Activated naive CD4-positive, alpha-beta T cell treated with anti-CD3 and anti-CD28 coated beads, Interleukin-2, amount 10 ng/mL, durations not matched to agents 7 days and 5 days (primary cell): ENCODE results near the gene STYX.

Source experiments
- CTCF ChIA-PET: fragments of 350-600 bp; sonication (Branson Sonifier 250); formaldehyde crosslinking; loops from one replicate; lab custom pipeline; 2021; ENCODE audit warnings: antibody characterized with exemption; lab: Charles Lee
- DNase-seq: peaks from one replicate; pipeline ENCODE4 v3.0.0-alpha.2; 2020
- H3K27ac Mint-ChIP-seq: one replicate; pipeline ENCODE4 v1.8.0; 2021; ENCODE audit warnings: mild to moderate bottlenecking, moderate library complexity, mixed read lengths
- H3K27me3 Mint-ChIP-seq: one replicate; pipeline ENCODE4 v1.8.0; 2021; ENCODE audit warnings: mild to moderate bottlenecking, mixed read lengths
- H3K36me3 Mint-ChIP-seq: one replicate; pipeline ENCODE4 v1.8.0; 2021; ENCODE audit warnings: mixed read lengths
- H3K4me1 Mint-ChIP-seq: one replicate; pipeline ENCODE4 v1.8.0; 2021; ENCODE audit warnings: mixed read lengths
- H3K4me3 Mint-ChIP-seq: one replicate; pipeline ENCODE4 v1.8.0; 2021; ENCODE audit warnings: mild to moderate bottlenecking, moderate library complexity, mixed read lengths
- H3K9me3 Mint-ChIP-seq: one replicate; pipeline ENCODE4 v1.8.0; 2021; ENCODE audit warnings: mixed read lengths

Gene STYX

DNA sequence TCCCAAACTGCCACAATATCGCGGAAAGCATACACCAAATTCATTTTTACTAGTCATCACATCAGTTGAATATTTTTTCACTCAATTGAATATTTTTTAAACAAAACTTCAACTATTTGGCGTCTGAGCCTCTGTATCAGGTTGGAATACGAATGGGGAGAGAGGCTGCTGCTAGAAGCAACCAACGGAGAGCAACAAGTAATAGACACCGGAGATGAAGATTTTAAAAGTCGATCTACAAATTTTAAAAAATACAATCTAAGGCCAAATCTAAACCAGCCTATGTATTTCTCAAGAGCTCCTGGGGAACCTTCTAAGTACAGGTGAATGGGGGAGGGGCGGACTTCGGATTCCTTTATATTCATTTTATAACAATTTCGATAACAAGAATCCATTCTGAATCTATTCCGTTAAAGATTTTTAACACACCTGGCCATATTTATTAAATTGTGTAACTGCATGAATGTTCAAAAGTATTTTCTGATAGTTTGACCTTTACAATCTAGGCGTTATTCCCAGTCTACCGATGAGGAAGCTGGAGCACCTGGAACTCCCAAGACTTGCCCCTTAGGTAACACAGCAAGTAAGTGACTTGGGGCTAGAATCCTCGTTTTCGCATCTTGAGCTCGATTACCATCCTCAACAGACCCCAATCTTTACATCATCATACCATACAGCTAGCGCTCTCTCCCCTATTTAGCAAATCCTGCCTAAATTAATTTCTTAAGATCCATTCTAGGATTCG is 60.2 kb downstream of the STYX start:
- no peak overlapping the region for H3K27ac Mint-ChIP-seq
- H3K9me3 Mint-ChIP-seq, result no peaks in the 10 kb centered on the region
- H3K4me3 Mint-ChIP-seq, result peak overlapping the region; percentile 92
- CTCF ChIA-PET, result no interaction called here
- peaks cover 34% of the 10 kb centered on the region for H3K4me1 Mint-ChIP-seq
- H3K36me3 Mint-ChIP-seq, result peaks cover 9% of the 10 kb centered on the region
- no peaks in the 10 kb centered on the region for H3K27me3 Mint-ChIP-seq
- no peak for DNase-seq

DNA sequence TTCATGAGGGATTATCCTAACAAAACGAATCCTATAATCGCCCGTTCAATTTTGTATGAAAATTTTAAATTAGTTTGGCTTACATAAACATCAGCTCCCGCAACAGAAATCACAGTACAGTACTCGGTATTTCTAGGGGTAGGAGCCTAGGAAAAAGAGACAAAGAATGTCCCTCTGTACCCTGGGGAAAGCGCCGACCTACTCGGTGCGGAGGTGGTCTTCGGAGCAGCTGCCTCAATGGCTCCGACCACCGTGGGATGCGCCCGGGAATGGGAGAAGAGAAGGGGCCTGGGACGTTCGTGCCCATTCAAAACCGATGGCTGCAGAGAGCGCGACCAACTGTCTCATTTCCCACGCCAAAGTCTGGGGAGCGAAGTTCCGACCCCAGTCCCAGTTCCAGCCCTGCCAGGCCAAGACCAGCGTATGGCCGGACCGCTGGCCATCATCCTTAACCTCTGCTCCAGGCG is 60.8 kb downstream of the STYX start:
- Mint-ChIP-seq H3K9me3 (no peaks in the 10 kb centered on the region), H3K4me1 (peaks cover 34% of the 10 kb centered on the region), H3K27ac (peak overlapping the region; percentile 79), H3K27me3 (no peaks in the 10 kb centered on the region), H3K4me3 (peak overlapping the region; percentile 92), H3K36me3 (peaks cover 9% of the 10 kb centered on the region)
- CTCF ChIA-PET, result no interaction called here
- DNase-seq, result no peak

DNA sequence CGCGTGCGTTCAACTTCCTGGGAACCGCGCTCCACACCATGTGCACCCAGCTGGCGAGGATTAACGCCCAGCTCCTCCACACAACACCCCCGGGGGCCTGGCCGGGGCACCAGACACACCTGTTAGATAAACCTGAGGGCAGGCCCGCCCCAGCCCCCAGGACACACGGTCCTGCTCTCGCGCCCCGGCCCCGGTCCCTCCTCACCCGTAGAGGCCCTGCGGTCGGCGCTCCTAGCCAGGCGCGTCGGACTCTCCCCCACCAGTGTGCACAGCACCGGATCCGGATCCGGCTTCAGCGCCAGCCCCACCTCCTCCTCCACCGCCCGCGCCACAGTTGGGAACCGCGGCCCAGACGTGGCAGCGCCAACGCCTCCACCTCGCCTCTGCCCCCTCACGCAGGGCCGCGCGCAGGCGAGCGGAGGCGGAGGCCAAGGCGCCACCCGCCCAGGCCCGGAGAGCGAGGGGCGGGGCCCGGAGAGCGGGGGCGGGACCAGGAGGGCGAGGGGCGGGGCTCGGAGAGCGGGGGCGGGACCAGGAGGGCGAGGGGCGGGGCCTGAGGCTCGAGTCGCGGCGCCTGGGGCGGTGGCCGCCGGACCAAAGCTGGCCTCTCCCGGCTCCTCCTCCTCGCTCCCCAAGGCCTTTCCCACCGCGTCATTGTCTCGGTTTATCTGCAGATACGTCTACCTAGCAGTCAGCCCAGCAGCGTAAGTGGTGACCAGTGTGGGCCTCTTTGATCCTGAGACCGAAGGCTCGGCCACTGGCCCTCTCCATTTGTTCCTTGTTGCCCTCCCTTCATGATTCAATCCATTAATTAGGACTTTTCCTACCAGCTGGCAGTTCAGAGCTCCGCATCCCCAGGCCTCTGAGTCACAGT is 61.5 kb downstream of the STYX start, which contains the start of gene GNPNAT1:
GNPNAT1 (minus strand) TSS at position 385 of the 874 bp plus-strand sequence. CDS start 6,957 bp downstream, outside the sequence.
- CTCF ChIA-PET, result no interaction called here
- Mint-ChIP-seq H3K36me3 (peaks cover 8% of the 10 kb centered on the region), H3K27ac (peak within 1 kb of the TSS; percentile 79), H3K4me1 (peaks cover 34% of the 10 kb centered on the region), H3K27me3 (no peaks in the 10 kb centered on the region), H3K9me3 (peaks cover under 1% of the 10 kb centered on the region), H3K4me3 (peak within 1 kb of the TSS; percentile 92)
- peak; percentile 94 for DNase-seq

DNA sequence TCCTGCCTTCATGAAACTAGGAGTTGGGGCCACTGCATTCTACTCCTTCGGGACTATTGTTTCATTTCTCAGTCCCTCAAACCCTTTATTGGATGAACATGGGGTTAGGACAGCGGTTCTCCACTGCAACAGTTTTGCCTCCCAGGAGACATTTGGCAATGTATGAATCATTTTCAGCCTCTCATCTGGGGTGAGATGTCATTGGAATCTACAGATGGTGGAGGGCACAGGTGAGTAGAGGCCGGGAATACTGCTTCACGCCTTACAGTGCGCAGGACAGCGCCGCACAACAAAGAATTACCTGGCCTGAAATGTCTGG is 62.1 kb downstream of the STYX start:
- Mint-ChIP-seq H3K36me3 (peaks cover 8% of the 10 kb centered on the region), H3K9me3 (peaks cover 2% of the 10 kb centered on the region), H3K27ac (peak overlapping the region; percentile 20), H3K4me1 (peaks cover 36% of the 10 kb centered on the region), H3K4me3 (peak overlapping the region; percentile 72), H3K27me3 (no peaks in the 10 kb centered on the region)
- no peak for DNase-seq
- CTCF ChIA-PET, result no interaction called here

DNA sequence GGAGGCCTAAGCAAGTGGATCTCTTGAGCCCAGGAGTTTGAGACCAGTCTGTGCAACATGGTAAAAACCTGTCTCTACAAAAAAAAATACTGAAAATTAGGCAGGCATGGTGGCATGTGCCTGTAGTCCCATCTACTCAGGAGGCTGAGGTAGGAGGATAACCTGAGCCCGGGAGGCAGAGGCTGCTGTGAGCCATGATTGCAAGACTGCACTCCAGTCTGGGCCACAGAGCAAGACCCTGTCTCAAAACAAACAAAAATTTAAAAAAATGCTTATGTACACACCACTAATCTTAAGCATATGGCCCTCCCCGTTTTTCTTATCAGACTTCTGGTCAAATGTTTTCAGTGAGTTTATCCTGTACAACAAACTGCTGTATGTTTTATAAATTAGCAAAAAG is 63.1 kb downstream of the STYX start:
- peaks cover 7% of the 10 kb centered on the region for H3K9me3 Mint-ChIP-seq
- no peak overlapping the region for H3K27ac Mint-ChIP-seq
- peaks cover 42% of the 10 kb centered on the region for H3K4me1 Mint-ChIP-seq
- CTCF ChIA-PET, result no interaction called here
- no peak overlapping the region for H3K4me3 Mint-ChIP-seq
- DNase-seq, result no peak
- H3K27me3 Mint-ChIP-seq, result no peaks in the 10 kb centered on the region
- peaks cover 8% of the 10 kb centered on the region for H3K36me3 Mint-ChIP-seq

DNA sequence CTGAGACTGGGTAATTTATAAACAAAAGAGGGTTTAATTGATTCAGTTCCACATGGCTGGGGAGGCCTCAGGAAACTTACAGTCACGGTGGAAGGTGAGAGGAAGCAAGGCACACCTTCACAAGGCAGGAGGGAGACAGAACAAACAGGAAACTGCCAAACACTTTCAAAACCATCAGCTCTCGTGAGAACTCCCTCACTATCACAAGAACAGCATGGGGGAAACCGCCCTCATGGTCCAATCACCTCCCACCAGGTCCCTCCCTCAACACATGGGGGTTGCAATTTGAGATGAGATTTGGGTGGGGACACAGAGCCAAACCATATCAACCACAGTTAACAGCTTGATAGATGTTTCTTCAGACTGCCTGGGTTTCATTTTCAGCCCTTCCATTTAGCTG is 67.7 kb downstream of the STYX start:
- H3K36me3 Mint-ChIP-seq, result peaks cover 9% of the 10 kb centered on the region
- H3K27ac Mint-ChIP-seq, result peak overlapping the region; percentile 55
- CTCF ChIA-PET, result no interaction called here
- no peak overlapping the region for H3K4me3 Mint-ChIP-seq
- DNase-seq, result no peak
- peaks cover 10% of the 10 kb centered on the region for H3K9me3 Mint-ChIP-seq
- H3K27me3 Mint-ChIP-seq, result peaks cover 8% of the 10 kb centered on the region
- peaks cover 18% of the 10 kb centered on the region for H3K4me1 Mint-ChIP-seq

DNA sequence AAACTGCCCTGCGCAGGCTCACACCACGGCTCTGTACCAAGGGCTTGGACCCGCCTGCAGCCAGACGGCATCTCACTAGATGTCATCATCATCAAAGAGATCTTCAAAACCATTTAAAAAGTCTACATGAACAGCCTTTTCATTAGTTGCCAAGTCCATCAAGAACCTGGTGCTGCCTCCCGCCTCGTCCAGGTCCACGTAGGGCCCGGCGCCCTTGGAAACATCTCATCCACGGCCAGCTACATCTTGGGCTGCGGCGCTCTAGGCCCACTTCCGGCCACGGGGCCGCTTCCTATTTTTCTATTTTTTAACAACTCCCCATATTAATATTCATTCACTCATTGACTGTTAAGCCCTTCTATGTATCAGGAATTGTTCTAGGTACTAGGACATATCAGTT is 68.9 kb downstream of the STYX start:
- Mint-ChIP-seq H3K27me3 (peaks cover 8% of the 10 kb centered on the region), H3K27ac (no peak overlapping the region), H3K4me3 (no peak overlapping the region), H3K9me3 (peaks cover 10% of the 10 kb centered on the region), H3K4me1 (peaks cover 18% of the 10 kb centered on the region), H3K36me3 (peaks cover 9% of the 10 kb centered on the region)
- no peak for DNase-seq
- CTCF ChIA-PET, result no interaction called here

DNA sequence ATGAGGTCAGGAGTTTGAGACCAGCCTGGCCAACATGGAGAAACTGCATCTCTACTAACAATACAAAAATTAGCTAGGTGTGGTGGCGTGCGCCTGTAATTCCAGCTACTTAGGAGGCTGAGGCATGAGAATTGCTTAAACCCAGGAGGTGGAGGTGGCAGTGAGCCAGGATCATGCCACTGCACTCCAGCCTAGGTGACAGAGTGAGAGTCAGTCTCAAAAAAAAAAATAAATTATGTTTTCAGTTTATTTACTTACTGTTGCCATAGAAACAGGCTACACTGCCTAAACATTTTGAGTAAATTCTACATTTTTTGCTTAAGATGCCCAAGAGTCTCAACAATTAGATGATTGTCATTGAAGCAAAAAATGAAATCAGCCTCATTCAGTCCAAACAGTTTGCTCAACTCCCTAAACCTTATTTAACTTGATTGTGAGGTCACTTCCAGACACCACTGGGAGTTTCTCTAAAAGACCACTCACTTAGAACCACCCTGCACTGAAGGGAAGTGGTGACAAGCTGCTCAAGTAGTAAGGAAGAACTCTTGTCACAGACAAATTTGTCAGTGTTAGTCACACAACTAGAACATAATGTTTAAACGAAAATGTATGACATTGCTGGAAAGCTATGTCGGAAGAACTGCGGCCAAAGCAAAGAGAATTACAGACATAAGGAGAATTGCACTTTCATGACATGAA is 71.2 kb downstream of the STYX start:
- Mint-ChIP-seq H3K36me3 (peaks cover 9% of the 10 kb centered on the region), H3K27ac (no peak overlapping the region), H3K27me3 (peaks cover 8% of the 10 kb centered on the region), H3K9me3 (peaks cover 10% of the 10 kb centered on the region), H3K4me1 (peaks cover 18% of the 10 kb centered on the region), H3K4me3 (no peak overlapping the region)
- DNase-seq, result no peak
- CTCF ChIA-PET, result interaction anchor here (0.6 to 0.7 kb wide), 2 partner anchors 160 to 300 kb away, joined by 3 to 5 read pairs; no protein-coding TSS in a partner anchor

DNA sequence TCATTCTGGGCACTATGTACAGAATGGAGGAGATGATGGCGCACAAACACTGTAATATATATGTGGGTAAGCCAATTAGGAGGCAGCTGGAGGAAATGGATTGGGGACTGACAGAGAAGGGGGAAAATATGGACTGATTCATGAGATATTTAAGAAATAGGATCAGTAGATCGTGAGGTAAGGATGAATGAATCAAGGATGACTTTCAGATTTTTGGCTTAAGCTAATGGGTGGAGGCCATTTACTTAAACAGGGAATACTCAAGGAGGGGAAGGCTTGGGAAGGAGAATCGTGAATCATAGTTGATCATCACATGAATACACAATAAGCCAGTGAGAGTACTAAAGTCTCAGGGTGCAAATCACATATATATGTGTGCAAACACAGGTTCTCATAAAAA is 72.6 kb downstream of the STYX start:
- peaks cover 4% of the 10 kb centered on the region for H3K36me3 Mint-ChIP-seq
- CTCF ChIA-PET, result no interaction called here

DNA sequence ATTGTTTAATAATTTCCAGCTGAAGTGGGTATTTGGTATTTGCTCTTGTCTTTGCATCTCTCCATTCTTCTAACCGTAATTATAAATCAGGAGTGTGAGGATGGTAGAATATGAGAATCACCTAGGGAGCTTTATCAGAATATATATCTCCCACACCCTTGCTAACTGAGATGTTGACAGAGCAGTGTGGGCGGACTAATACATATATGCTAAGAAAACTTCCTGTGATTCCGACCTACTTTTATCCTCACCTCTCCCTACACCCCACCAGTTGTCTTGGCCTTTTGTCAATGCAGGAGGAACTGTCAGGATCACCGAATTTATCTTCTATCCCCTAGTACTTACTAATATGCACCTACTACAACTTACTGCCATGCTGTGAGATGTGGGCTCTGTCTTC is 76.1 kb downstream of the STYX start:
- no peak overlapping the region for H3K27ac Mint-ChIP-seq

More for the DNA sequence above, 72.6 kb downstream of the STYX start:
- Mint-ChIP-seq H3K4me3 (no peak overlapping the region), H3K27me3 (peaks cover 8% of the 10 kb centered on the region), H3K9me3 (peaks cover 6% of the 10 kb centered on the region), H3K27ac (no peak overlapping the region), H3K4me1 (peaks cover 13% of the 10 kb centered on the region)
- DNase-seq, result no peak

DNA sequence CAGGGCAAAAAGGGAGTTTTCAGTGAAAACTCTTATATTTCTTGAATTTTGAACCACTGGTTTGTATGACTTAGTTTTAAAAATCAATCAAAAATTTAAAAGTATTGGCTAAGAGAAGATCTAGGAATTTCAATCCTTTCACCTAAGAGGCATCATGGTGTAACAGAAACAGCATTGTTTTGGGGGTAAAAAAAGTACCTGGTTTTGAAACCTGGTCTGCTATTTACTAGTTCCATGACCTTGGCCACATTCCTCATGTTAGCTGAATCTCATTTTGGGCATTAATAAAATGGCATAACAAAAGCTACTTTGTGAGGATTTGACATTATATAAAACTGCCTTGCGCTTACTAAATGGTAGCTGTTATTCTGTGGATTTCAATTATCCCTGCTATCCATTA is 78.1 kb downstream of the STYX start:
- CTCF ChIA-PET, result interaction anchor here (0.7 kb wide), 1 partner anchor 456 kb away, joined by 3 read pairs; no protein-coding TSS in a partner anchor
- Mint-ChIP-seq H3K9me3 (no peaks in the 10 kb centered on the region), H3K4me1 (no peaks in the 10 kb centered on the region), H3K4me3 (no peak overlapping the region), H3K36me3 (no peaks in the 10 kb centered on the region), H3K27me3 (no peaks in the 10 kb centered on the region), H3K27ac (no peak overlapping the region)
- no peak for DNase-seq

More for the DNA sequence above, 76.1 kb downstream of the STYX start:
- no peak for DNase-seq
- H3K4me3 Mint-ChIP-seq, result no peak overlapping the region
- CTCF ChIA-PET, result no interaction called here
- no peaks in the 10 kb centered on the region for H3K36me3 Mint-ChIP-seq
- peaks cover 3% of the 10 kb centered on the region for H3K27me3 Mint-ChIP-seq
- no peaks in the 10 kb centered on the region for H3K4me1 Mint-ChIP-seq
- no peaks in the 10 kb centered on the region for H3K9me3 Mint-ChIP-seq

DNA sequence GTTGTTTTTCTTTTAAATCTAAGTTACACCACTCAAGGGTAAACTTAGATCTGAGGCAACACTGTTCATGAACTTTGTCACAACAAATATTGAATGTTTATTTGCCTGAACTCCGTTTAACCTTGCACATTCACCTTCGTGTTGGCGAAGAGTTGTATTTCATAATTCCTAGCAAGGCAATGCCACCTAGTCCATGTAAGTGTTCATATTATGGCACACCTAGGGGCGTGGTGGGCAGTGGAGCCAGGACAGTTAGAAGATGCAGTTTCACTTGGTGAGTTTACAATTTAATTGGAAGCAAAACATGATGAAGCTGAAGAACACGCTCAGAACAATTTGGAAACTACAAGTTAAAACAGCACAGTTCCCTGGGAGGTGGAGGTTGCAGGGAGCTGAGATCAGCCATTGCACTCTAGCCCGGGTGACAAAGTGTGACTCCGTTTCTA is 91.9 kb downstream of the STYX start:
- peaks cover 3% of the 10 kb centered on the region for H3K27me3 Mint-ChIP-seq
- CTCF ChIA-PET, result interaction anchor here (1.6 kb wide), 1 partner anchor 234 kb away, joined by 4 read pairs; no protein-coding TSS in a partner anchor

DNA sequence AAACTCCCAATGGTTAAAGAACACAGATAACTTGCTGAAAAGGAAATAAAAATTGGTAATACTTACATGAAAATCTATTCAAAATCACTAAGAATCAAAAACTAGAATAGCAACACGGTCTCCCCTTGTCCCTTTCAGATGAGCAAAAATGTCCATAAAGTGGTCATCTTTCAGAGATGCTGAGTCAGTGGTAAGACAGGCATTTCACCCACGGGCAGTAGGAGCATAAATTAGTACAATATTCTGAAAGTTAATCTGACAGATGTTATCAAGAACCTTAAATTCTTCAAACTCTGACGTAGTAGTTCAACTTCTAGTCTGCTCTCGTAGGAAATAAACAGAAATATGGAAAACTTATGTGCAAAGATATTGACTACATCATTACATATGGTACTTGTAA is 94.5 kb downstream of the STYX start:
- Mint-ChIP-seq H3K9me3 (no peaks in the 10 kb centered on the region), H3K27ac (no peak overlapping the region), H3K4me1 (no peaks in the 10 kb centered on the region), H3K4me3 (no peak overlapping the region), H3K27me3 (peaks cover 4% of the 10 kb centered on the region), H3K36me3 (no peaks in the 10 kb centered on the region)
- DNase-seq, result no peak
- CTCF ChIA-PET, result interaction anchor here (0.6 to 3.3 kb wide), 6 partner anchors 127 to 501 kb away, joined by 3 to 15 read pairs (median 3); no protein-coding TSS in a partner anchor

More for the DNA sequence above, 91.9 kb downstream of the STYX start:
- Mint-ChIP-seq H3K4me1 (no peaks in the 10 kb centered on the region), H3K27ac (no peak overlapping the region), H3K9me3 (no peaks in the 10 kb centered on the region), H3K36me3 (no peaks in the 10 kb centered on the region), H3K4me3 (no peak overlapping the region)
- DNase-seq, result no peak
